Astrocyte of the cerebellum (primary cell): ENCODE results near the gene PTPRZ1.
A peak's percentile ranks its signal among the peaks of the same experiment; 100 is the strongest.

Experiments
- DNase-seq: peaks from one replicate; pipeline ENCODE4 v3.0.0-alpha.2; 2011; ENCODE audit warnings: low read depth
- H3K4me3 ChIP-seq: 2 replicates; pipeline ENCODE4 v1.5.1; 2011; ENCODE audit warnings: mild to moderate bottlenecking, low read depth, low read length, moderate library complexity
- CTCF ChIP-seq: IDR thresholded peaks from 2 replicates; pipeline ENCODE4 v1.5.1; 2012; ENCODE audit warnings: low read length, low read depth, moderate library complexity, mild to moderate bottlenecking; ENCODE audit errors: missing control alignments
- in situ Hi-C: cut with HindIII; loops from 2 replicates; pipeline ENCODE4 v1.10.0; 2017; ENCODE audit warnings: low sequenced_read_pairs

PTPRZ1 gene

GRCh38 chr7:121960678-121961077 is 87.7 kb downstream of the PTPRZ1 start:
- no peak for DNase-seq
- TF ChIP-seq CTCF = no peak
- in situ Hi-C loops = no loop called here
- no peak overlapping the region for H3K4me3 ChIP-seq

DNA sequence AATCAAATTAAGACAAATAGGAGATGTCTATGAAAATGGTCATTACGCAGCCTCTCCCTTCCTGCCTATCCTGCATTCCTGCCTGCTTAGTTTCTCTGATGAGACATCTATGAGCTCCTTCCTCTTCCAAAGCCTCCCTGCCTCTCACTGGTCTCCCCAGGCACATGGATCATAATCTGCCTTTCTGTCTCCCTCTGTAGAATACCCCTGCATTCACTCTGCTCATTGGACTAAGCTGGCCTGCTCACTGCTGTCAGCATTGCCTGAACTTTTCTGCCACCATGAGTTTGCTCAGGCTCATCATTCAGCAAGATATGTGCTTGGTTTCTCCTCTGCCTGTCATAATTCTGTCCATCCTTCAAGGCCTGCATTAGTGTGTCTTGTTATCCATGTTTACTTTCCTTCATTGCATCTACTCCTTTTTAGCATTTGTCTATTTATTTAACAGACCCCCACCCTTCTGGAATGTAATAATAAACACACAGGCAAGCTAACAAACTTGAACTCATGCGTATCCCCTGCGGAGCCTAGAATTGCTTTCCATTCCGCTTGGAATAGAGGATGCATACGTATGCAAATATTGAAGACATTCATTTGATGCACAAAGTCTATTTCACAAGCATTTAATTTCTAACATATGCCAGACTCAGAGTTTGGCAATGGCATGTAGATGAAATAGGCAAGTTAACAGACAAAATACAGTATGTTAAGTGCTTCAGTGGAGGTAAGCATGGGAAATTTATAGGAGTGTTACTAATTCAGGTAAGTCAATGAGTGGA is 88.3 kb downstream of the PTPRZ1 start:
- DNase-seq = peak; percentile 13
- in situ Hi-C loops = no loop called here
- TF ChIP-seq CTCF = no peak
- no peak overlapping the region for H3K4me3 ChIP-seq

GRCh38 chr7:121966276-121966934 is 93.4 kb downstream of the PTPRZ1 start:
- TF ChIP-seq CTCF = no peak
- DNase-seq = no peak
- H3K4me3 ChIP-seq = no peak overlapping the region
- in situ Hi-C loops = no loop called here

DNA sequence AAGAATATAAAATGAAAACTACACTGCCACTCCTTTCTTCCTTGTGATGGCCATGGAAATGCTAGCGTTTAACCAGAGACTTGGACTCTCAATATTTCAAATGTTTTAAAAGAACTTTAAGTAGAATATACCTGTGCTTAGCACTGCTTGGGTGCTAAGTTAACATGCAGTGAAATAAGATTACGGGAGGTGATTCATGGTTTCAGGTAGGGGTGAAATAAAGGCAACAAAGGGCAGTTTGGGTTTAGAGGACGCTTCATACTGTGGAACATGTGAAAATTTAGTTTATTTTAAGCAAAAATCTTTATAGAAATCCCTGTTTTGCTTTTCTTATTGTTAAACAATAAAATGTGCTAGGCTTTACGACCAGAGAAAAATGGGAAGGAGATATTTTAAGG is 94.0 kb downstream of the PTPRZ1 start:
- no peak overlapping the region for H3K4me3 ChIP-seq
- no peak for DNase-seq
- in situ Hi-C loops = no loop called here
- TF ChIP-seq CTCF = no peak

GRCh38 chr7:121985476-121986030 is 112.6 kb downstream of the PTPRZ1 start:
- TF ChIP-seq CTCF = no peak
- no peak for DNase-seq
- H3K4me3 ChIP-seq = no peak overlapping the region
- in situ Hi-C loops = no loop called here

- in situ Hi-C loops = no loop called here
Measured at GRCh38 chr7:121992068-121992467, 119.1 kb downstream of the PTPRZ1 start.

More at GRCh38 chr7:121992068-121992467, 119.1 kb downstream of the PTPRZ1 start:
- DNase-seq = no peak
- no peak overlapping the region for H3K4me3 ChIP-seq
- no peak for TF ChIP-seq CTCF
